ENCODE measurements around the gene SRL.

Gene SRL

GRCh38 chr16:4200000-4200780, 41.7 kb downstream of the SRL start:
- TF ChIP-seq CTCF (conservative IDR thresholded peaks at IDR 0.05; ENCODE audit: low read length) = peak; percentile 77
- H3K4me3 ChIP-seq (ENCODE audit: low read length) = no peak overlapping the region
- peak; percentile 48 for DNase-seq (ENCODE audit: low read depth)

- DNase-seq (ENCODE audit: low read depth) = no peak
- TF ChIP-seq CTCF (conservative IDR thresholded peaks at IDR 0.05; ENCODE audit: low read length) = no peak
- no peak overlapping the region for H3K4me3 ChIP-seq (ENCODE audit: low read length)
These were observed 43.1 kb downstream of the SRL start for GRCh38 chr16:4198816-4199215.

DNA sequence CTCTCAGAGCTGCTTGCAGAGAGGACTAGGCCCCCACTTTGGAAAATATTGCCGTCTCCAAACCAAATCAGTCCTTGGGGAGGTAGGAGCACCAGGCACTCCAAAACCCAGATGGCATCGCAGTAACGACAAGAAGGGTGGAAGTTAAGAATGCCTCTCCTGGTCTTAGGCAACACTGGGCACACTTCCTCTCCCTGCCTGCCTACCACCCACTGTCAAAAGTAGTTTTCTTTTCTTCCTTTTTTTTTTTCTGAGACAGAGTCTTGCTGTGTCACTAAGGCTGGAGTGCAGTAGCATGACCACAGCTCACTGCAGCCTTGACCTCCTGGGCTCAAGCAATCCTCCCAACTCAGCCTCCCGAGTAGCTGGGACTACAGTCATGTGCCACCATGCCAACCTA, 47.2 kb downstream of the SRL start:
- no peak for DNase-seq (ENCODE audit: low read depth)
- H3K4me3 ChIP-seq (ENCODE audit: low read length) = no peak overlapping the region
- TF ChIP-seq CTCF (conservative IDR thresholded peaks at IDR 0.05; ENCODE audit: low read length) = no peak

DNA sequence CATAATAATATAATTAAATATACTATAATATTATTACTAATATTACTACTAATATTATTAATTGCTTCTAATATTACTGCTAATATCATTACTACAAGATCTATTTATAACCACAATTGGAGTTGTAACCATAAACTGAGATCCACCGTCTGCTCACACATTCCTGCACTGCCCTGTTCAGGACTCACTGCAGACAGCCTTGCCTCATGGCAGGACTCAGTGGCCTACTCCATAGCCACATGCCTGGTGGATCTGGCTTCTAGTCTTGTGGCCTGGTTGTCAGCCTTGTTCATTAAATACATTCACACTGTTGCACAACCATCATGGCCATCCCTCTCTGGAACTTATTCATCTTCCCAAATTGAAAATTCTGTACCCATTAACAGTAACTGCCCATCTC, 48.0 kb downstream of the SRL start:
- no peak overlapping the region for H3K4me3 ChIP-seq (ENCODE audit: low read length)
- peak; percentile 26 for DNase-seq (ENCODE audit: low read depth)
- no peak for TF ChIP-seq CTCF (conservative IDR thresholded peaks at IDR 0.05; ENCODE audit: low read length)

- H3K4me3 ChIP-seq (ENCODE audit: low read length) = no peak overlapping the region
- no peak for DNase-seq (ENCODE audit: low read depth)
- TF ChIP-seq CTCF (conservative IDR thresholded peaks at IDR 0.05; ENCODE audit: low read length) = no peak
These were observed 49.7 kb downstream of the SRL start for GRCh38 chr16:4192206-4192605.

DNA sequence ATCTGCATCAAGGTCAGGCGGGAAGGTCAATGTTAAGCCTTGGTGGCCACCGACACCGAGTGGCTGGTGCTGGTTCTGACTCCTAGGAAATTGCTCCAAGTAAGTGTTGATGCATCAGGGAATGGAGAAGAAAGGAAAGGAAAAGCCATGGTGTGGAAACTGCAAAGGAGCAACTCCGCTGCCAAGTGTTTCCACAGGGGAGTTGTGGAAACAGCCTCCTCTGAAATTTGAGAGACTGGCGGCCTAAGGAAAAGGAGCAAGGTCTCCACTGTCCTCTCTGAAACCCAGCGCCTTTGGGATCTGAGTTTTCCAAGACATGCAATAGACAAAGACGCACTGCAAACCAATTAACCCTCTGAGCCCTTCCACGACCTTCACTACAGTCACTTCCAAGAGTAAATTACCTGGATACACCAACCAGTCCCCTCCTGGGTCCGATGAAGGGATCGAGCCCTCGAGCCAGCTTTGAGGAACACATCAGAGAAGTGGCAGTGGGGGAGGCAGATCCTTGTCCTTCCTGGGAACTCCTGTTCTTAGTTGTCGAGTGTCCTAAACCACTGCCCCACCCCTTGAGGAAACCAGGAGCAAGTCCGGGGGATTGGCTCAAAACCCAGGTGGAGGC, 51.1 kb downstream of the SRL start:
- no peak overlapping the region for H3K4me3 ChIP-seq (ENCODE audit: low read length)
- TF ChIP-seq CTCF (conservative IDR thresholded peaks at IDR 0.05; ENCODE audit: low read length) = no peak
- DNase-seq (ENCODE audit: low read depth) = no peak

DNA sequence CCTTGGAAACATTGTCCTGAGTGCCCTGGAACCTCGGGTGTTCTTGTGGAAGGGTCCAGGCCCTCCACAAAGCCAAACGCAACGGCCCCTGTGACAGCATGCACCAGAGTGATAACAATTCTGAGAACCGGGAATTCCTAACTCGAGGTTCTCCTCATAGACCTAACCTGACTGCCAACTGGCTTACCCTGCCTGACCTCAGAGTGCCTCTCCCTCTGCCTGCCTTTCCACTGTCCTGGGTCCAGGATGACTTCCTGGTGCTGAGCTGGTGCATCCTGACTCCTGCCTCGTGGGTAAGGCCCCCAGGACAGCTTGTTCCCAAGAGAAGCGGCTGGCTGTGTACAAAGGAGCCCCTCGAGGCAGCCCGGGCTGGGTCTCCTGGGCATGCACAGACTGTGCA, 51.8 kb downstream of the SRL start:
- no peak for DNase-seq (ENCODE audit: low read depth)
- no peak for TF ChIP-seq CTCF (conservative IDR thresholded peaks at IDR 0.05; ENCODE audit: low read length)
- no peak overlapping the region for H3K4me3 ChIP-seq (ENCODE audit: low read length)

Data from AG10803 (cell line).